ENCODE results near the gene PPP2R5C. TPM values are rescaled to one million over a fixed set of nuclear protein-coding genes. Genes with fewer than 3 reads are reported as not detected.
A peak's percentile ranks its signal among the peaks of the same experiment; 100 is the strongest.

Gene PPP2R5C
- total RNA-seq, 1 donor from 2014 or later, result 227 TPM

DNA sequence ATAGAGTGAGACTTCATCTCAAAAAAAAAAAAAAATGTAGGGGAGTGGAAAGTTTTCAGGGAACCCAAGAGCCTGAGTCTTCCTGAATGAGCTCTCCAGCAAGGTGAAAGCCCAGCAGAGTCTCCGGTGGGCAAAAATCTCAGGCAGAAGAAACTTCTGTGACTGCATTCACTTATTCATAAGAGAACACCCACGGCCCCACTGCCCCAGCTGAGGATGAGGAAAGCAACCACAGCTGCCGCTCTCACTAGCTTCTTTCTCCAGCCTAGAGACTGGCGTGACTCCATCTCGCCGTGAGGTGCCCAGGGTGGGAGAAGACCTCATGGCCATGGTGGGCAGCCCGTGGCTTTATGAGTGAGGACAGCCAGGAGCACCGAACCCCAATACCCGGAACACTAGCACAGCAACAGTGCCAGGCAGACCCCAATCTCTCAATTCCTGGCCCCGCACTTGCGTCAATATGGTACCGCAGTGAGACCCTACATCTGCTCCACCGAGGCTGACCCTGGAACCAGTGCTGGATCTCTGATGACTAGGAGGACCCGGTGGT, 173.2 kb downstream of the PPP2R5C start:
- no peak for TF ChIP-seq CTCF (IDR thresholded peaks at IDR 0.05)
- no peaks in the 10 kb centered on the region for H3K36me3 Mint-ChIP-seq (ENCODE audit: low read depth)
- H3K4me3 Mint-ChIP-seq, result no peak overlapping the region
- H3K27ac Mint-ChIP-seq, result no peak overlapping the region
- DNase-seq, result no peak
- H3K9me3 Mint-ChIP-seq, result no peaks in the 10 kb centered on the region
- no peak for ATAC-seq (ENCODE audit: low read depth)
- H3K27me3 Mint-ChIP-seq, result peaks cover 12% of the 10 kb centered on the region
- ChIA-PET POLR2A (no interaction called here), CTCF (no interaction called here)
- intact Hi-C loops (cut with micrococcal nuclease), result no loop called here
- H3K4me1 Mint-ChIP-seq, result no peaks in the 10 kb centered on the region

- ATAC-seq (ENCODE audit: low read depth) (no peak), DNase-seq (no peak)
- H3K9me3 Mint-ChIP-seq, result no peaks in the 10 kb centered on the region
- peaks cover 25% of the 10 kb centered on the region for H3K27me3 Mint-ChIP-seq
- intact Hi-C loops (cut with micrococcal nuclease), result no loop called here
- ChIA-PET POLR2A (no interaction called here), CTCF (no interaction called here)
- H3K4me1 Mint-ChIP-seq, result no peaks in the 10 kb centered on the region
- H3K36me3 Mint-ChIP-seq (ENCODE audit: low read depth), result no peaks in the 10 kb centered on the region
- TF ChIP-seq CTCF (IDR thresholded peaks at IDR 0.05), result no peak
- no peak overlapping the region for H3K4me3 Mint-ChIP-seq
- no peak overlapping the region for H3K27ac Mint-ChIP-seq
These were observed 176.6 kb downstream of the PPP2R5C start for GRCh38 chr14:101937926-101938767.

DNA sequence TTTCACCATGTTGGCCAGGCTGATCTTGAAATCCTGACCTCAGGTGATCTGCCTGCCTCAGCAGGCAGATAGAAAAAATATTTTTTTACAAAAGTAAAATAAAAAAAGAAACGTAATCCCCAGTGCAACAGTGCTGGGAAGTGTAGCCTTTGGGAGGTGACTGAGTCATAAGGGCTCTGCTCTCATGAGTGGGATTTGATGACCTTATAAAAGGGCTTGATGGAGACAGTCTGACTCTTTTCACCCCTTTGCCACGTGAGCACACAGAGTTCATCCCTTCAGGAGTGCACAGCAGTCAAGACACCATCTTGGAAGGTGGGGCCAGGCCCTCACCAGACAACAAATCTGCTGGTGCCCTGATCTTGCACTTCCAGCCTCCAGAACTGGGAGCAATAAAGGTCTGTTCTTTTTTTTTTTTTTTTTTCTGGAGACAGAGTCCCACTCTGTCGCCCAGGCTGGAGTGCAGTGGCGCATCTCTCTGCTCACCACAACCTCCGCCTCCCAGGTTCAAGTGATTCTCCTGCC, 178.2 kb downstream of the PPP2R5C start:
- no peak for ATAC-seq (ENCODE audit: low read depth)
- ChIA-PET POLR2A (interaction anchor here (0.7 kb wide), 1 partner anchor 150 kb away, joined by 3 read pairs; no protein-coding TSS in a partner anchor), CTCF (no interaction called here)
- Mint-ChIP-seq H3K27me3 (peaks cover 36% of the 10 kb centered on the region), H3K27ac (no peak overlapping the region), H3K36me3 (ENCODE audit: low read depth) (no peaks in the 10 kb centered on the region), H3K4me3 (no peak overlapping the region), H3K9me3 (no peaks in the 10 kb centered on the region), H3K4me1 (no peaks in the 10 kb centered on the region)
- TF ChIP-seq CTCF (IDR thresholded peaks at IDR 0.05), result no peak
- no peak for DNase-seq
- intact Hi-C loops (cut with micrococcal nuclease), result no loop called here

DNA sequence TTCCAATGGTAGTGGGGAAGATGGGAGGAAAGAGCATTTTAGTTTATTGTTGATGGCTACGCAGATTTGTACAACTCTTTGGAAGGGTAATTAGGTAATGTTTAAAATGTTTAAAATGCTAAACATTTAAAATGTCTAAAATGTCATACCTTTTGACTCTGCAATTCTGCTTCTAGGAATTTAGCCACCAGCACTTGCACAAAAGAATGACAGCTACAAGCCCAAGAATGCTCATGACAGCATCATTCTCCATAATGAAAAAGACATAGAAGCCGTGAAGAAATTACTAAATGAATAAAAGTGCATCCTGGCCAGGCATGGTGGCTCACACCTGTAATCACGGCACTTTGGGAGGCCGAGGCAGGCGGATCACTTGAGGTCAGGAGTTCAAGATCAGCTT, 182.9 kb downstream of the PPP2R5C start:
- no peak for DNase-seq
- Mint-ChIP-seq H3K27me3 (peaks cover 34% of the 10 kb centered on the region), H3K9me3 (no peaks in the 10 kb centered on the region), H3K27ac (no peak overlapping the region), H3K4me3 (no peak overlapping the region), H3K36me3 (ENCODE audit: low read depth) (peaks cover 11% of the 10 kb centered on the region), H3K4me1 (peaks cover 19% of the 10 kb centered on the region)
- ChIA-PET CTCF (no interaction called here), POLR2A (interaction anchor here (0.8 kb wide), 1 partner anchor 184 kb away, joined by 3 read pairs; no protein-coding TSS in a partner anchor)
- intact Hi-C loops (cut with micrococcal nuclease), result no loop called here
- TF ChIP-seq CTCF (IDR thresholded peaks at IDR 0.05), result no peak
- no peak for ATAC-seq (ENCODE audit: low read depth)

DNA sequence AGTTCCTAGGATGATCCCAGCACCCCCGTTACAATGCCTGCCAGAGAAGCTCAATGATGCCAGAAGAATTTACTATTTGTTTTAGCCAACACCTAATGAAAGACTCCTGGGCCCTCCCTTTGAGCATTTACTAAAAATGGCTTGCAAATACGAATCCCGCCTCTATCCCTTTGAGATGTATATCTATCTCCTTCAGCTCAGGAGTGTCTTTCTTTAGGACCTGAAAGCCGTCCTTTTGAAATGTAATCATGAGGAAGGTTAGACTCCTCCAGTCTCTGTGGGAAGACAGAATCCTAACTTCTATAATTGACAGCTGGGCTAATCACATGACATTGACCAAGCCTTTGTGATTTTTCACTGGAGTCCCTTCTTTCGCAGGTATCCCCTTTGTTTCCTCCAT, 183.7 kb downstream of the PPP2R5C start:
- DNase-seq (no peak), ATAC-seq (ENCODE audit: low read depth) (no peak)
- no peak for TF ChIP-seq CTCF (IDR thresholded peaks at IDR 0.05)
- Mint-ChIP-seq H3K36me3 (ENCODE audit: low read depth) (peaks cover 11% of the 10 kb centered on the region), H3K4me1 (peaks cover 19% of the 10 kb centered on the region), H3K4me3 (peak overlapping the region; percentile 32), H3K9me3 (no peaks in the 10 kb centered on the region), H3K27ac (no peak overlapping the region), H3K27me3 (peaks cover 33% of the 10 kb centered on the region)
- intact Hi-C loops (cut with micrococcal nuclease), result no loop called here
- CTCF ChIA-PET, result no interaction called here
- POLR2A ChIA-PET, result no interaction called here

Measured in activated B cell treated with CpG ODN at 0.5 μM for 24 hours (primary cell).